SK-N-MC (cell line): Measurements from ENCODE around the gene CALCOCO2.

ENCODE experiments used
- EZH2 ChIP-seq: fragments of 200-600 bp; sonication (generic); IDR thresholded peaks from one replicate; pipeline ENCODE4 v1.6.1; 2017; ENCODE audit warnings: antibody characterized with exemption
- POLR2AphosphoS5 ChIP-seq: IDR thresholded peaks from 2 replicates; pipeline ENCODE4 v1.6.1; 2012; ENCODE audit warnings: mild to moderate bottlenecking, low read depth, low read length, borderline replicate concordance

GRCh38 chr17:48834973-48835372, 4.1 kb downstream of the CALCOCO2 start:
- TF ChIP-seq POLR2AphosphoS5: no peak
- TF ChIP-seq EZH2: no peak
